Hematopoietic multipotent progenitor cell treated with erythropoietin and hydrocortisone succinate and interleukin-3 and kit ligand, for 15 days (in vitro differentiated cells): ENCODE measurements around the gene GULP1.

Source experiments
- DNase-seq: peaks from one replicate; pipeline ENCODE4 v3.0.0-alpha.2; 2015; ENCODE audit warnings: low spot score

The GULP1 gene

DNA sequence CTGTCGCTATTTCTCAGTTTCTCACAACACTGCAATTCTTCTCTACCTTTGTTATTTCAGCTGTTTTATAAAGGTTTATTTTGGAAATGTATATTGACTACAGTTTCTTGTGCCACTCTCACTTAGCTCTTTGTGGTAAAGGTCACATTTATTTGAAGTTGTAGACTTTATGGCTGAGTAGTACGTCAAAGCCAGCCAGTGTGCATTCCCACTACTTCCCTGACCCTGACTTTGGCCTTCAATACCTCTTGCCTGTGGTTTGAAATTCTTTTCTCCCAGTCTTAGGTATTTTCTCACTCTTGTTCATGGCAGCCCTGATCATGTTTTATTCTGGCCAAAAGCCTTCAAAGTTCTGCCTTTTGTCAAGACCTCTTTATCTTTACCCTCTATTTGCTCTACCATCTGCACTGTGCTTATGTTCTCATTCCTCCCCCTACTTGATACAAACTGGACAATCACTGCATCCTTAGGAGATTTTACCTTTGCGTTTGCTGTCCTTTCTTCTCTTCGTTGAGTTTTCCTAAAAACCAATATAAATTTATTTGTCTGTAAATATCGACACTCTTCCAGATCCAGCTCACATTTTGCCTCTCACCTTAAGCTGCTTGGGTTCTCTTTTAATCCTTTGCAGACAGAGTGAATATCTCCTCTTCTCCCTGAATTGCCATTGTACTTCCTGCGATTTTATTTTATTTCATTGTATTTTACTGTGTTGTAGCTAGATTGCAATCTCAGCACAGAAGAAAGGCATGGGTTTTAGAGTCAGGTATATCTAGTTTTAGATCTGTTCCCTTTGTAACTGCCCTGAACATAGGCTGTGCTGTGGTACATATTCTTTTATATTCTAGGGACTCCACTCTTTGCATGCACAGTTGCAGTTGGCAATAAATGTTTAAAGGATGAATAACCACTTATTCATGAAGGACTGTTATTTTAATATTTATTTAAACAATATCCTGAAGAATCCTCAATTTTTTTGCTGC, 31.2 kb downstream of the GULP1 start:
- DNase-seq: no peak

DNA sequence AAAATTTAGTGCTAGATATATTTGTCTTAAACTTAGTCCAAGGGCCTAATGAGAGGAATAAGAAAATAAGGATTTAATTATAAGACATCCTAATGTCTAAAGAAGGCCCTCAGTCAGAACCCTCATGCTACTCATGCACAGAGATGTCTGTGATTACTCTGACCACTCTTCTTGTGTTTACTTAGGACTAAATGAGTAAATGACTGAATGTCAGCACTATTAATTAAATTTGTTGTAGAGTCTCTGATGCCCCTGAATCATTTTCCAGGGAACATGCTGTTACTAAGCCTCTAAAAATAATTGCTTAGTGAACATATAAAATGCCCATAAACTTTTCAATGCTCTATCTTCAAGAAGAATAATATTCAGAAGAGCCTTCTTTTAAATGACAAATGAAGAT, 32.4 kb downstream of the GULP1 start:
- no peak for DNase-seq

GRCh38 chr2:188326290-188326668, 34.6 kb downstream of the GULP1 start:
- no peak for DNase-seq

GRCh38 chr2:188326669-188327301, 35.1 kb downstream of the GULP1 start:
- DNase-seq: no peak

- no peak for DNase-seq
Measured at GRCh38 chr2:188327518-188328213, 36.0 kb downstream of the GULP1 start.

DNA sequence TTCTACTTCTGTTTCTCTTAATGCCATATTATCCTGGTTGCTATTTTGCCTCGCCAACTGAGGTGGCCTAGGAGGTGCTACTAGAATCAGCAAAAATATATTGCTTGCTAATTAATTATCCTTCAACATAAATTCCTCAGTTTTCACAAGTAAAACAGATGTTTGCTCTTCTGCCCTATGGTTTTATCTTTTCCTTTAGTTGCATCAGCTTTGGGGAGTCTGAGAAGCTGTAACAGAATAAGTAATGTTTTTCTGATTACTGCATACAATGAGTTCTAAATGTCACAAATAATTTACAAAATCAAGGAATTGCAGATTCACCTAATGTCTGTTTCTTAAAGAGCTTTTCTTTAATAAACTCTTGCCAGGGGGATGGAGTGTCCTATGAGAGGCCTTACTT, 36.7 kb downstream of the GULP1 start:
- DNase-seq: no peak

- no peak for DNase-seq
Measured at GRCh38 chr2:188330316-188331053, 38.8 kb downstream of the GULP1 start.

DNA sequence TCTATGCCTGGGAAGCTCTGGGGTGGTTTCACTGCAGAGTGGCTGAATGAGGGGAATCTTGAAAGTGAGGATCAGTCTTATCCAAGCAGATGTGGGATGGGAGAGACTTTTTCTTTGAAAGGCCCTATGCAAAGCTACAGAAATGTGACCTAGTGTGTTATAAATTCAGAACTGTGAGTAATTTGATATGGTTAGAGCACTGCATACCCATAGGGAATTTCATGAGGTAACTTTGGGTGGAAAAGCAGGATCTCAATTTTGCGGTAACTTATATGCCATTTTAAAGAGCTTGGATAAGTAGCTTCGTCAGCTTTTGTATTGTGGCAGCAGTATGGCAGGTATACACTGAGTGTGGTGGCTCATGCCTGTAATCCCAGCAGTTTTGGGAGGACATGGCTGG, 40.9 kb downstream of the GULP1 start:
- DNase-seq: no peak

GRCh38 chr2:188333751-188334524, 42.3 kb downstream of the GULP1 start:
- no peak for DNase-seq

- DNase-seq: no peak
Measured at GRCh38 chr2:188338463-188338862, 46.8 kb downstream of the GULP1 start.

DNA sequence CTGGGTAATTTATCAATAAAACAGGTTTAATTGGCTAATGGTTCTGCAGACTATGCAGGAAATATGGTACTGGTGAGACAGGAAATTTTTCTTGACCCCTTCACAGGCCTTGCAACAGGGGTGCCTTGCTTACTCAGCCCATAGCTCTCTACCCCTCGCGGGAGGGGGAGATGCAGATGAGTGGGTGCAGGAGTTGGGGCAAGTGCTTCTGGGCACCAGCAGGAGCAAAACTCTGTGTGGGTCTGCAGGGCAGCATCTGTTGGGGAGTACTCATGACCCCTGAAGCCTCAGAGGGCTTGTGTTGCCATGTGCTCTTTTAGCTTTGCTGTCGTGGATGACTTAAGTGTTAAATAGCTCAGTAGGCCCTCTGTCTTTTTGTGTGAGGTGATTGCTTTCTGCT, 48.6 kb downstream of the GULP1 start:
- no peak for DNase-seq

- DNase-seq: no peak
Measured at GRCh38 chr2:188345020-188345419, 53.3 kb downstream of the GULP1 start.

- no peak for DNase-seq
Measured at GRCh38 chr2:188345426-188345825, 53.8 kb downstream of the GULP1 start.

GRCh38 chr2:188345831-188346458, 54.3 kb downstream of the GULP1 start:
- DNase-seq: no peak

GRCh38 chr2:188349019-188349418, 57.3 kb downstream of the GULP1 start:
- DNase-seq: no peak

- no peak for DNase-seq
Measured at GRCh38 chr2:188353282-188353681, 61.6 kb downstream of the GULP1 start.

DNA sequence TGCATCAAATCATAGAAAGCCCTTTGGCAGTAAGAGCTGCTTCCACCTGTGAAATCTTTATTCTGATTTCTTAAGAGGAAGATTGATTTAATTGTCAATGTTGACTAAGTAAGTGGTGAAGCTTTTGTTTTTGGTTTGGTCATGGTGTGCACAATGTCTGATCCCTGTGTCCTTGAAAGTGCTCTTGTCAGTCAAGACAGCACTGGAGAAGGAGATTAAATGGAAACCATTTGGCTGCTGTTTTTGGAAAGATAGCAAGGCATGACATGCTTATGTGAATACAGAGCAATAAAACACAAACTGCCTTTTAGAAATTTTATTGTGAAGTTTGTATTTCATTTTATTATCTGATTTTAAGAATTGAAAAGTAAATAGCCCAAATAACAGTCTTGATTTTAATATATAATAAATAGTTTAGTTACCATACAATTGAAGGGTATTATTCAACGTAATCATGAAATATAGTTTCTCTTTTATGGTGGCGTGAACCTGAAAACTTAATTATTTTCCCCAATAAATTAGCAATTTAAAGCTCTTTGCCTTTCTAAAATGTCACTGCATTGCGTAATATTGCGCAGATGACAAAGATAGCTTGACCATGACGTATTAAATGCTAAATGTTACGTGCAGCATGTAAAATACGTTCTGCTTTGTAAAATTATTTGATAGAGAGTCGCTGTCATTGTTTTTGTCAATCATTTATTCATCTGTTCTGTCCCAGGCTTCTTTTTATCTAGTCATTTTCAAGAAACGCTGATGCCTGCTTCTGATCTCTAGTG, 69.0 kb downstream of the GULP1 start:
- no peak for DNase-seq

- no peak for DNase-seq
Measured at GRCh38 chr2:188364033-188364630, 72.5 kb downstream of the GULP1 start.

- DNase-seq: no peak
Measured at GRCh38 chr2:188365058-188365641, 73.5 kb downstream of the GULP1 start.
